HepG2 (cell line): Measurements from ENCODE around the gene SYT7. TPM values are rescaled to one million over a fixed set of nuclear protein-coding genes. Genes with fewer than 3 reads are reported as not detected.

ENCODE experiments used
- ATAC-seq: fragments of 200-7000 bp; cut with Tn5 transposase; 3 replicates; pipeline ENCODE4 v1.9.1; 2020; ENCODE audit warnings: mild to moderate bottlenecking, moderate library complexity
- BruUV-seq: library from RNA; stranded (reverse); fragments of 400-500 nt; replicated peaks from 2 replicates; lab custom pipeline; 2021; lab: Mats Ljungman, UMichigan
- CTCF ChIA-PET: fragments of 300-600 bp; formaldehyde crosslinking; extraction: SDS; loops from one replicate; lab custom pipeline; 2021; ENCODE audit warnings: low total read pairs, inconsistent platforms, low intra/inter-chr PET ratio; lab: Yijun Ruan, JAX
- POLR2A ChIA-PET: fragments of 350-600 bp; sonication (Branson Sonifier 250); formaldehyde crosslinking; loops from one replicate; lab custom pipeline; 2020; ENCODE audit warnings: antibody characterized with exemption, inconsistent platforms; lab: Yijun Ruan, JAX
- DNase-seq: peaks from one replicate; pipeline ENCODE4 v3.0.0-alpha.2; 2015; ENCODE audit warnings: low spot score
- FAIRE-seq: peaks from 3 replicates; lab custom pipeline; 2011; peaks lifted over from hg19 to GRCh38; lab: Jason Lieb, UNC
- H2AFZ ChIP-seq: one replicate; pipeline ENCODE4 v1.6.1; 2011; ENCODE audit warnings: low read length, inconsistent platforms
- H3K27ac ChIP-seq: fragments of 300-600 bp; 3 replicates; pipeline ENCODE4 v1.8.0; 2011; ENCODE audit warnings: mixed run types, mild to moderate bottlenecking, mixed read lengths, low read length, inconsistent platforms; ENCODE audit not compliant: insufficient read depth; ENCODE audit errors: extremely low read length
- H3K27me3 ChIP-seq, 2 experiments: fragments of 200-600 bp in 1 of 2; 2 replicates in 1 of 2; 3 replicates in 1 of 2; pipeline versions ENCODE4 v1.6.0 to v1.8.0; 2011; ENCODE audit warnings: low read length in 2 of 2, mild to moderate bottlenecking in 2 of 2, moderate library complexity in 2 of 2, inconsistent platforms in 1 of 2; ENCODE audit not compliant: insufficient read depth in 2 of 2, control insufficient read depth in 1 of 2
- H3K36me3 ChIP-seq, 2 experiments: fragments of 200-600 bp in 1 of 2; replicated peaks in 1 of 2; 2 replicates in 1 of 2; 3 replicates in 1 of 2; pipeline versions ENCODE4 v1.5.1 to v1.8.0; 2011; ENCODE audit warnings: low read length in 2 of 2, inconsistent platforms in 1 of 2; ENCODE audit not compliant: insufficient read depth in 2 of 2, control insufficient read depth in 1 of 2
- H3K4me1 ChIP-seq: 2 replicates; pipeline ENCODE4 v1.5.1; 2012; ENCODE audit warnings: low read length, inconsistent platforms; ENCODE audit not compliant: insufficient read depth
- H3K4me2 ChIP-seq: 2 replicates; pipeline ENCODE4 v1.6.0; 2011; ENCODE audit warnings: low read depth, low read length, inconsistent platforms
- H3K4me3 ChIP-seq, 3 experiments: fragments of 200-600 bp in 1 of 3; sonication (generic), shearing (Covaris generic) in 1 of 3; replicated peaks in 1 of 3; 2 replicates each; pipeline ENCODE4 v1.5.1; 2011 to 2016; ENCODE audit warnings: low read length in 3 of 3, inconsistent platforms in 2 of 3, low read depth in 2 of 3, mild to moderate bottlenecking in 2 of 3, control low read depth in 1 of 3, mixed read lengths in 1 of 3; ENCODE audit not compliant: insufficient read depth in 1 of 3
- H3K79me2 ChIP-seq: one replicate; pipeline ENCODE4 v1.6.1; 2011; ENCODE audit warnings: low read length, inconsistent platforms; ENCODE audit not compliant: insufficient read depth
- H3K9ac ChIP-seq: 2 replicates; pipeline ENCODE4 v1.6.0; 2011; ENCODE audit warnings: mild to moderate bottlenecking, low read depth, low read length, inconsistent platforms; ENCODE audit not compliant: insufficient read depth
- H3K9me3 ChIP-seq: 2 replicates; pipeline ENCODE4 v1.5.1; 2012; ENCODE audit warnings: mild to moderate bottlenecking, low read length
- H4K20me1 ChIP-seq: 2 replicates; pipeline ENCODE4 v1.6.0; 2011; ENCODE audit warnings: inconsistent platforms, mild to moderate bottlenecking, low read length, moderate library complexity; ENCODE audit not compliant: insufficient read depth
- AKNA ChIP-seq: sonication (generic); formaldehyde crosslinking; IDR thresholded peaks from 2 replicates; pipeline ENCODE4 v1.4.0; 2020; ENCODE audit warnings: missing genetic modification reagents, borderline replicate concordance
- ATF4 ChIP-seq, 2 experiments: fragments of 450-650 bp in 1 of 2; sonication (generic) in 1 of 2; formaldehyde crosslinking; IDR thresholded peaks; 2 replicates each; pipeline versions ENCODE4 v1.5.0 to v1.8.0; 2020 to 2022; ENCODE audit warnings: mild to moderate bottlenecking in 1 of 2, missing genetic modification reagents in 1 of 2
- ATF6 ChIP-seq: sonication (generic); formaldehyde crosslinking; conservative IDR thresholded peaks from 2 replicates; pipeline ENCODE4 v1.4.0; 2020; ENCODE audit warnings: missing genetic modification reagents
- CREM ChIP-seq, 2 experiments: sonication (generic) in 1 of 2; formaldehyde crosslinking in 1 of 2; IDR thresholded peaks; 2 replicates each; pipeline versions ENCODE4 v1.4.0 to v1.6.1; 2016 to 2020; ENCODE audit warnings: antibody characterized with exemption in 1 of 2, mild to moderate bottlenecking in 1 of 2, missing genetic modification reagents in 1 of 2
- KLF9 ChIP-seq: IDR thresholded peaks from 2 replicates; pipeline ENCODE4 v1.6.1; 2016; ENCODE audit warnings: low read depth
- KMT2A ChIP-seq: sonication (generic); formaldehyde crosslinking; IDR thresholded peaks from 2 replicates; pipeline ENCODE4 v1.4.0; 2020; ENCODE audit warnings: missing genetic modification reagents
- MZF1 ChIP-seq: sonication (generic); formaldehyde crosslinking; IDR thresholded peaks from 2 replicates; pipeline ENCODE4 v1.8.1; 2023; ENCODE audit warnings: mild to moderate bottlenecking, missing genetic modification reagents, borderline replicate concordance
- ZBTB1 ChIP-seq: sonication (generic); formaldehyde crosslinking; IDR thresholded peaks from 2 replicates; pipeline ENCODE4 v1.4.0; 2020; ENCODE audit warnings: missing genetic modification reagents, borderline replicate concordance
- ZHX1 ChIP-seq: sonication (generic); formaldehyde crosslinking; IDR thresholded peaks from 2 replicates; pipeline ENCODE4 v1.8.1; 2022; ENCODE audit warnings: low read depth, mild to moderate bottlenecking, missing genetic modification reagents
- ZNF224 ChIP-seq: sonication (generic); formaldehyde crosslinking; IDR thresholded peaks from 2 replicates; pipeline ENCODE4 v1.5.0; 2020; ENCODE audit warnings: mild to moderate bottlenecking, missing genetic modification reagents
- ZNF530 ChIP-seq: sonication (generic); formaldehyde crosslinking; IDR thresholded peaks from 2 replicates; pipeline ENCODE4 v1.5.0; 2020; ENCODE audit warnings: low read depth, mild to moderate bottlenecking, missing genetic modification reagents
- ZNF557 ChIP-seq: sonication (generic); formaldehyde crosslinking; IDR thresholded peaks from 2 replicates; pipeline ENCODE4 v1.4.0; 2020; ENCODE audit warnings: missing genetic modification reagents
- WGBS: methylation state at CpG from one replicate; pipeline ENCODE4 v1.1.6; 2017; ENCODE audit warnings: low lambda C conversion rate; 5-methylcytosine and 5-hydroxymethylcytosine counted together
- in situ Hi-C: cut with HindIII; loops from 2 replicates; pipeline ENCODE4 v1.10.0; 2017; ENCODE audit warnings: low pct_unique_long_range_greater_than_20kb; ENCODE audit not compliant: extremely low pct_ligation_motif_present
- intact Hi-C: fragments of 100-400 bp; cut with micrococcal nuclease; formaldehyde crosslinking; loops from one replicate; pipeline ENCODE4 v1.10.0; 2022; ENCODE audit not compliant: unreplicated experiment
- polyA plus RNA-seq, 8 experiments: library from polyadenylated mRNA; depleted of rRNA in 3 of 8; stranded (reverse) in 7 of 8; unstranded in 1 of 8; fragments of >200 nt; fragmentation: Illumina TruSeq in 4 of 8; extraction: Trizol in 4 of 8; gene quantifications; 2 replicates each; pipeline versions ENCODE4 v1.2.1 to v1.2.3, GENCODE V29; 2011 to 2016; ENCODE audit warnings: low read depth in 4 of 8, missing spikeins in 1 of 8, mixed read lengths in 1 of 8; ENCODE audit not compliant: insufficient read depth in 1 of 8
- total RNA-seq, 5 experiments: library from RNA; depleted of rRNA; stranded (reverse); fragments of >200 nt; fragmentation: Illumina TruSeq; extraction: Trizol; gene quantifications; 2 replicates each; pipeline ENCODE4 v1.2.3, GENCODE V29; 2016; ENCODE audit warnings: low read depth in 1 of 5

Gene SYT7
- total and polyA plus RNA-seq, 2 of the 13 experiments (the other 11 are each of a cell fraction or from before 2014, with no cell fraction given): 1.4 to 4.4 TPM

GRCh38 chr11:61511383-61511782, 69.5 kb downstream of the SYT7 start:
- in situ Hi-C loops (no loop called here), intact Hi-C loops (no loop called here)
- no TSS peak for BruUV-seq

More at GRCh38 chr11:61511383-61511782, 69.5 kb downstream of the SYT7 start:
- ChIA-PET CTCF (no interaction called here), POLR2A (interaction anchor here (1.5 kb wide), 1 partner anchor 23 kb away, joined by 4 read pairs; no protein-coding TSS in a partner anchor)
- no peak overlapping the region for H3K9ac ChIP-seq
- no peak overlapping the region for H3K4me2 ChIP-seq
- no peak for ATAC-seq
- H2AFZ ChIP-seq: no peak overlapping the region
- 10% methylated on average over 3 of the region's 3 CpGs for WGBS
- no peak for FAIRE-seq
- no peaks in the 10 kb centered on the region for H3K9me3 ChIP-seq
- no peaks in the 10 kb centered on the region for H4K20me1 ChIP-seq
- no peaks in the 10 kb centered on the region for H3K36me3 ChIP-seq
- H3K27me3 ChIP-seq: peaks cover 17 to 47% of the 10 kb centered on the region in 2 experiments
- H3K4me1 ChIP-seq: peaks cover 17% of the 10 kb centered on the region
- H3K4me3 ChIP-seq: no peak overlapping the region
- TF ChIP-seq ZHX1: no peak
- no peak for TF ChIP-seq AKNA
- TF ChIP-seq ATF4 (CRISPR knock-in tag; IDR thresholded peaks at IDR 0.05): no peak
- no peak for TF ChIP-seq ZNF530 (CRISPR knock-in tag)
- no peak for TF ChIP-seq ZNF557 (CRISPR knock-in tag)
- no peak for TF ChIP-seq ZNF224 (CRISPR knock-in tag)
- no peak for TF ChIP-seq CREM (IDR thresholded peaks at IDR 0.05)
- TF ChIP-seq CREM (CRISPR knock-in tag; IDR thresholded peaks at IDR 0.05): no peak
- no peak for TF ChIP-seq KLF9 (CRISPR knock-in tag)
- TF ChIP-seq ZBTB1 (CRISPR knock-in tag): no peak
- no peak for TF ChIP-seq MZF1 (CRISPR knock-in tag)
- no peak for TF ChIP-seq ATF6 (CRISPR knock-in tag)
- TF ChIP-seq KMT2A (CRISPR knock-in tag): no peak
- no peaks in the 10 kb centered on the region for H3K79me2 ChIP-seq
- no peak overlapping the region for H3K27ac ChIP-seq
- no peak for DNase-seq
